ENCODE data around the gene TYW3. TPM values are rescaled to one million over a fixed set of nuclear protein-coding genes. Genes with fewer than 3 reads are reported as not detected.

TYW3 gene
- total RNA-seq (10 to 100 TPM in 1 of 6 donors, 1 to 10 TPM in 5; 5.0 to 10.3 (median 8.1) TPM), polyA plus RNA-seq (10 to 100 TPM in 1 of 2 donors, 1 to 10 TPM in 1; 9.4 to 12.4 TPM)

GRCh38 chr1:74732960-74733603 lies at the start of gene TYW3, which contains the start of gene CRYZ:
Gene TYW3 (plus strand): TSS chr1:74733152. CDS start chr1:74733245, 93 bp downstream.
Gene CRYZ (minus strand): TSS chr1:74733050. CDS start chr1:74724821, 8,229 bp downstream.
- no peak for TF ChIP-seq CTCF (IDR thresholded peaks at IDR 0.05)
- ATAC-seq (peak; percentile 88 to 94 (median 92)), FAIRE-seq (no peak), DNase-seq (peak; percentile 84 to 93 (median 89))
- Histone ChIP-seq H3K27ac (peak within 1 kb of the TSS; percentile 79 to 97 (median 86)), H3K4me1 (peaks cover 4 to 21% (median 6%) of the 10 kb centered on the region in 3 donors), H3K36me3 (peaks cover 0 to 16% (median 0%) of the 10 kb centered on the region in 3 donors), H3K9me3 (no peaks in the 10 kb centered on the region), H3K27me3 (no peaks in the 10 kb centered on the region), H3K4me3 (peak within 1 kb of the TSS; percentile 54 to 70 (median 61))
- intact Hi-C loops (cut with DNase I): no loop called here
- 0% methylated on average over 30 of the region's 30 CpGs for WGBS, 2 donors

- no peak for TF ChIP-seq CTCF (IDR thresholded peaks at IDR 0.05)
- no peaks in the 10 kb centered on the region for H3K27me3 ChIP-seq
- intact Hi-C loops (cut with DNase I): no loop called here
These were observed 49.3 kb upstream of the TYW3 start for GRCh38 chr1:74683656-74684055.

GRCh38 chr1:74684301-74684700 lies 48.7 kb upstream of the TYW3 start:
- DNase-seq: no peak
- Histone ChIP-seq H3K27me3 (no peaks in the 10 kb centered on the region), H3K27ac (no peak overlapping the region), H3K9me3 (no peaks in the 10 kb centered on the region), H3K4me1 (no peaks in the 10 kb centered on the region), H3K4me3 (no peak overlapping the region), H3K36me3 (no peaks in the 10 kb centered on the region)
- no peak for TF ChIP-seq CTCF (IDR thresholded peaks at IDR 0.05)
- no peak for FAIRE-seq
- intact Hi-C loops (cut with DNase I): no loop called here
- ATAC-seq: no peak
- WGBS, 2 donors: 86 to 90% methylated on average over 2 of the region's 2 CpGs

More at GRCh38 chr1:74683656-74684055, 49.3 kb upstream of the TYW3 start:
- Histone ChIP-seq H3K27ac (no peak overlapping the region), H3K9me3 (no peaks in the 10 kb centered on the region), H3K36me3 (no peaks in the 10 kb centered on the region), H3K4me1 (no peaks in the 10 kb centered on the region), H3K4me3 (no peak overlapping the region)
- DNase-seq (no peak), ATAC-seq (no peak), FAIRE-seq (no peak)

- no peak for DNase-seq
- H3K9me3 ChIP-seq: no peaks in the 10 kb centered on the region
- H3K27me3 ChIP-seq: no peaks in the 10 kb centered on the region
- H3K4me1 ChIP-seq: peaks cover 0 to 7% (median 3%) of the 10 kb centered on the region in 3 donors
- no peak overlapping the region for H3K27ac ChIP-seq
- no peak for ATAC-seq
- FAIRE-seq: no peak
- 58 to 64% methylated on average over 4 of the region's 4 CpGs for whole genome bisulfite sequencing, 2 donors
- H3K4me3 ChIP-seq: no peak overlapping the region
- H3K36me3 ChIP-seq: no peaks in the 10 kb centered on the region
- intact Hi-C loops (cut with DNase I): no loop called here
- no peak for TF ChIP-seq CTCF (IDR thresholded peaks at IDR 0.05)
These were observed 46.0 kb upstream of the TYW3 start for GRCh38 chr1:74686928-74687327.
